Gastrocnemius medialis (tissue), 4 donors: ENCODE measurements around the gene ATF6. TPM values are rescaled to one million over a fixed set of nuclear protein-coding genes. Genes with fewer than 3 reads are reported as not detected.

ENCODE experiments used
- ATAC-seq, 2 donors: fragments of 150-250 bp; one replicate each; pipeline ENCODE4 v1.9.1; 2016
- DNase-seq, 2 donors: peaks; one replicate each; pipeline ENCODE4 v3.0.0-alpha.2; 2019
- H3K27ac ChIP-seq, 4 donors: fragments of 200-600 bp; sonication (generic); 1 replicate in 1 of 4; 2 replicates in 3 of 4; pipeline ENCODE4 v1.5.1; 2016 to 2018; ENCODE audit warnings: mild to moderate bottlenecking in 2 of 4, moderate library complexity in 1 of 4
- H3K27me3 ChIP-seq, 3 donors: fragments of 200-600 bp; sonication (generic) in 2 of 3; 1 replicate in 1 of 3; 2 replicates in 2 of 3; pipeline versions ENCODE4 v1.5.1 to v1.6.0; 2016 to 2019; ENCODE audit warnings: mild to moderate bottlenecking in 1 of 3, moderate library complexity in 1 of 3
- H3K36me3 ChIP-seq, 2 donors: fragments of 200-600 bp; sonication (generic) in 1 of 2; one replicate each; pipeline ENCODE4 v1.5.1; 2017 to 2018
- H3K4me1 ChIP-seq, 2 donors: fragments of 200-600 bp; sonication (generic) in 1 of 2; one replicate each; pipeline ENCODE4 v1.5.1; 2016 to 2017; ENCODE audit warnings: mild to moderate bottlenecking in 2 of 2
- H3K4me3 ChIP-seq, 4 donors: fragments of 200-600 bp; sonication (generic) in 3 of 4; 1 replicate in 1 of 4; 2 replicates in 3 of 4; pipeline ENCODE4 v1.5.1; 2016 to 2019; ENCODE audit warnings: mild to moderate bottlenecking in 2 of 4
- H3K9me3 ChIP-seq, 3 donors: fragments of 200-600 bp; sonication (generic) in 2 of 3; 1 replicate in 1 of 3; 2 replicates in 2 of 3; pipeline ENCODE4 v1.5.1; 2016 to 2019
- CTCF ChIP-seq, 5 experiments: fragments of 450-650 bp in 3 of 5; fragments of 200-600 bp in 2 of 5; sonication (generic) in 2 of 5; IDR thresholded peaks in 4 of 5; conservative IDR thresholded peaks in 1 of 5; 1 replicate in 4 of 5; 2 replicates in 1 of 5; pipeline ENCODE4 v1.5.1; 2016 to 2019; ENCODE audit warnings: antibody characterized with exemption in 5 of 5, mild to moderate bottlenecking in 3 of 5, moderate library complexity in 3 of 5
- POLR2A ChIP-seq, 2 donors: fragments of 450-650 bp; IDR thresholded peaks; one replicate each; pipeline ENCODE4 v1.6.1; 2017; ENCODE audit warnings: antibody characterized with exemption in 2 of 2, mild to moderate bottlenecking in 2 of 2, moderate library complexity in 2 of 2
- in situ Hi-C, 4 donors: fragments of 200-750 bp; cut with MboI; loops; one replicate each; pipeline versions ENCODE4 v1.15.0 to v1.8.0; 2017; ENCODE audit warnings: low sequenced_read_pairs in 4 of 4
- intact Hi-C: fragments of 100-400 bp; cut with DNase I; formaldehyde crosslinking; loops from one replicate; pipeline ENCODE4 v1.15.1; 2023; ENCODE audit warnings: low total_unique reads
- total RNA-seq, 4 donors: library from RNA; depleted of rRNA; stranded (reverse); fragments of >200 nt; gene quantifications; one replicate each; pipeline versions ENCODE4 v1.1.0 to v1.2.3, GENCODE V29; 2016

The ATF6 gene
- total RNA-seq, 4 donors from 2014 or later = 15.3 to 20.1 (median 18.3) TPM

- no peak for DNase-seq
- no peaks in the 10 kb centered on the region for H3K27me3 ChIP-seq
- no peaks in the 10 kb centered on the region for H3K36me3 ChIP-seq
- no peaks in the 10 kb centered on the region for H3K4me1 ChIP-seq
- H3K4me3 ChIP-seq = no peak overlapping the region
- ATAC-seq = no peak
- TF ChIP-seq POLR2A (IDR thresholded peaks at IDR 0.05) = no peak
- no peak for TF ChIP-seq CTCF (IDR thresholded peaks at IDR 0.05 in 4 of 5, conservative IDR thresholded peaks at IDR 0.05 in 1 of 5)
- H3K27ac ChIP-seq = no peak overlapping the region
- in situ Hi-C loops = loop anchor here in 1 of 4 donors (25.0 kb wide), 1 partner anchor 168 kb away; no protein-coding TSS in a partner anchor
- intact Hi-C loops = loop anchor here (10.0 kb wide), 1 partner anchor 156 kb away; the partner anchor contains the start of gene OLFML2B
- no peaks in the 10 kb centered on the region for H3K9me3 ChIP-seq
Measured at GRCh38 chr1:161869291-161869690, 103.2 kb downstream of the ATF6 start.

DNA sequence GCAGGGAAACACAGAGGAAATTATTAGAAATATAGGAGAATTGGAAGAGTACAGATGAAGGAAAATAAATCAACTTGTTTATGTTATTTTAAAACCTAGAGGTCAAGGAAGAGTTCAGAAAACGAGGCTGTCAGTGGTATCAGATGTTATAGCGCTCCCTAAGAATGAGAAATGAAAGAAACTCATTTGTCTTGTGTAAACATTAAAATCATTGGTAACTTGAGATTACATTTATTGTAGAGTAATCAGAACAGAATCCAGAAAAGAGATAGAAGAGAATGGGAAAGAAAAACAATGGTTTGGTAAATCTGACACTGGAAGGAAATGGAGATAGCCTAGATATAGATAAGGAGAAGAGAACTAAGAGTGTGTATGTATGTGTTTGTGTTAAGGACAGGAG lies 106.4 kb downstream of the ATF6 start:
- intact Hi-C loops (no loop called here), in situ Hi-C loops (loop anchor here in 1 of 4 donors (25.0 kb wide), 1 partner anchor 165 kb away; no protein-coding TSS in a partner anchor)
- no peak for TF ChIP-seq POLR2A (IDR thresholded peaks at IDR 0.05)
- no peak for TF ChIP-seq CTCF (IDR thresholded peaks at IDR 0.05 in 4 of 5, conservative IDR thresholded peaks at IDR 0.05 in 1 of 5)
- Histone ChIP-seq H3K27me3 (no peaks in the 10 kb centered on the region), H3K27ac (no peak overlapping the region), H3K9me3 (no peaks in the 10 kb centered on the region), H3K4me1 (no peaks in the 10 kb centered on the region), H3K4me3 (no peak overlapping the region), H3K36me3 (no peaks in the 10 kb centered on the region)
- no peak for ATAC-seq
- no peak for DNase-seq

- Histone ChIP-seq H3K27me3 (no peaks in the 10 kb centered on the region), H3K36me3 (no peaks in the 10 kb centered on the region), H3K27ac (no peak overlapping the region), H3K4me1 (peaks cover 0 to 3% of the 10 kb centered on the region in 2 donors), H3K9me3 (no peaks in the 10 kb centered on the region), H3K4me3 (no peak overlapping the region)
- intact Hi-C loops (no loop called here), in situ Hi-C loops (no loop called here)
- TF ChIP-seq CTCF (IDR thresholded peaks at IDR 0.05 in 4 of 5, conservative IDR thresholded peaks at IDR 0.05 in 1 of 5) (no peak), POLR2A (IDR thresholded peaks at IDR 0.05) (no peak)
- no peak for DNase-seq
- no peak for ATAC-seq
Measured at GRCh38 chr1:161879261-161879660, 113.1 kb downstream of the ATF6 start.

GRCh38 chr1:161884475-161884874 lies 118.4 kb downstream of the ATF6 start:
- Histone ChIP-seq H3K4me3 (peak overlapping the region in 1 of 4 donors; percentile 1), H3K27me3 (no peaks in the 10 kb centered on the region), H3K36me3 (peaks cover 0 to 9% of the 10 kb centered on the region in 2 donors), H3K4me1 (peaks cover 17 to 24% of the 10 kb centered on the region in 2 donors), H3K9me3 (no peaks in the 10 kb centered on the region), H3K27ac (no peak overlapping the region)
- ATAC-seq = no peak
- intact Hi-C loops (loop anchor here (10.0 kb wide), 1 partner anchor 60 kb away; no protein-coding TSS in a partner anchor), in situ Hi-C loops (no loop called here)
- DNase-seq = no peak
- no peak for TF ChIP-seq CTCF (IDR thresholded peaks at IDR 0.05 in 4 of 5, conservative IDR thresholded peaks at IDR 0.05 in 1 of 5)

- intact Hi-C loops = loop anchor here (10.0 kb wide), 1 partner anchor 60 kb away; no protein-coding TSS in a partner anchor
- DNase-seq = no peak
- Histone ChIP-seq H3K4me3 (peak overlapping the region in 1 of 4 donors; percentile 1), H3K36me3 (peaks cover 0 to 11% of the 10 kb centered on the region in 2 donors), H3K9me3 (no peaks in the 10 kb centered on the region), H3K4me1 (peaks cover 17 to 24% of the 10 kb centered on the region in 2 donors), H3K27me3 (no peaks in the 10 kb centered on the region), H3K27ac (no peak overlapping the region)
- in situ Hi-C loops = no loop called here
- no peak for ATAC-seq
- TF ChIP-seq CTCF (IDR thresholded peaks at IDR 0.05 in 4 of 5, conservative IDR thresholded peaks at IDR 0.05 in 1 of 5) (no peak), POLR2A (IDR thresholded peaks at IDR 0.05) (no peak)
Measured at GRCh38 chr1:161885003-161885402, 118.9 kb downstream of the ATF6 start.
